ENCODE data around the gene COX6B1.

The COX6B1 gene

DNA sequence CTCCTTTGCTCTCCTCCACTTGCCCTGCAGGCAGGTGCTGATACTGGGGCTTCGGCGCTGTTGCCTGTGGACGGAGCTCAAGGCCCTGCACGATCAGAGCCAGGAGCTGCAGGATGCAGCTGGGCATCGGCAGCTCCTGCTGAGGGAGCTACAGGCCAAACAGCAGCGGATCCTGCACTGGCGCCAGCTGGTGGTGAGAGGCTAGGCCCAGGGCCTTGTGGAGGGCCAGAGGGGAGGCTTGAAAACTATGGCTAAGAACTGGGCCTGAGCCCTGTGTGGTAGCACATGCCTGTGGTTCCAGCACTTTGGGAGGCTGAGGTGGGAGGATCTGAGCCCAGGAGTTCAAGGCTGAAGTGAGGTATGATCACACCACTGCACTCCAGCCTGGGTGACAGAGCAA lies 29.3 kb upstream of the COX6B1 start (continued):
- TF ChIP-seq, protein P1, sequence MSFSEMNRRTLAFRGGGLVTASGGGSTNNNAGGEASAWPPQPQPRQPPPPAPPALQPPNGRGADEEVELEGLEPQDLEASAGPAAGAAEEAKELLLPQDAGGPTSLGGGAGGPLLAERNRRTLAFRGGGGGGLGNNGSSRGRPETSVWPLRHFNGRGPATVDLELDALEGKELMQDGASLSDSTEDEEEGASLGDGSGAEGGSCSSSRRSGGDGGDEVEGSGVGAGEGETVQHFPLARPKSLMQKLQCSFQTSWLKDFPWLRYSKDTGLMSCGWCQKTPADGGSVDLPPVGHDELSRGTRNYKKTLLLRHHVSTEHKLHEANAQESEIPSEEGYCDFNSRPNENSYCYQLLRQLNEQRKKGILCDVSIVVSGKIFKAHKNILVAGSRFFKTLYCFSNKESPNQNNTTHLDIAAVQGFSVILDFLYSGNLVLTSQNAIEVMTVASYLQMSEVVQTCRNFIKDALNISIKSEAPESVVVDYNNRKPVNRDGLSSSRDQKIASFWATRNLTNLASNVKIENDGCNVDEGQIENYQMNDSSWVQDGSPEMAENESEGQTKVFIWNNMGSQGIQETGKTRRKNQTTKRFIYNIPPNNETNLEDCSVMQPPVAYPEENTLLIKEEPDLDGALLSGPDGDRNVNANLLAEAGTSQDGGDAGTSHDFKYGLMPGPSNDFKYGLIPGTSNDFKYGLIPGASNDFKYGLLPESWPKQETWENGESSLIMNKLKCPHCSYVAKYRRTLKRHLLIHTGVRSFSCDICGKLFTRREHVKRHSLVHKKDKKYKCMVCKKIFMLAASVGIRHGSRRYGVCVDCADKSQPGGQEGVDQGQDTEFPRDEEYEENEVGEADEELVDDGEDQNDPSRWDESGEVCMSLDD (tag by site-specific recombination; IDR thresholded peaks at IDR 0.05): no peak

DNA sequence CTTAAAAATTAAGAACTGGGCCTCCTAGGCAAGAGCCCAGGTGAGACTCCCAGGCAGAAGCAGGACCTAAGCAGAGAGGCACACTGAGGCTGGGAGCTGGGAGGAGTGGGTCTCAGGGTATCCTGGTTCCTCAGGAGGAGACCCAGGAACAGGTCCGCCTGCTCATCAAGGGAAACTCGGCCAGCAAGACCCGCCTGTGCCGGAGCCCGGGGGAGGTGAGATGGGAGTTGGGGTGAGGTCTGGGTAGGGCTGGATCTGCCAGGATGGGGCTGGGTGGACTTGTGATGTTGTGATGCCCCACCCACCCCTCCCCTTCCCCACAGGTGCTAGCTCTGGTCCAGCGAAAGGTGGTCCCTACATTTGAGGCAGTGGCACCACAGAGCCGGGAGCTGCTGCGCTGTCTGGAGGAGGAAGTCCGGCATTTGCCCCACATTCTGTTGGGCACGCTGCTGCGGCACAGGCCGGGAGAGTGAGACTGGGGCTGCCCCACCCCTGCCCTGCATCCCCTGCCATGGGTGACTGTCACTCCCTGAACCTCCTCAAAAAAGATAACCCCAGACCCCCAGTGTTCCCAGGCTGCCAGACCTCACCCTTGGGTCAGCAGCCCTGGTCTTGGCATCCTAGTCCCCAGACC lies 28.7 kb upstream of the COX6B1 start:
- Histone ChIP-seq H3K9me3 (ENCODE audit: control insufficient read depth, insufficient read depth, low read depth, low read length) (no peaks in the 10 kb centered on the region), H3K4me3 (ENCODE audit: low read depth, low read length) (no peak overlapping the region), H3K27ac (ENCODE audit: extremely low read depth, low read depth, low read length) (0 out of 2 replicates have a peak overlapping the region, but pooled peaks have one; percentile 4), H3K36me3 (ENCODE audit: control insufficient read depth in 2 of 2, insufficient read depth in 1 of 2, low read length in 2 of 2) (peaks cover 92 to 97% of the 10 kb centered on the region in 2 experiments), H3K4me1 (ENCODE audit: control insufficient read depth, insufficient read depth, low read length) (no peaks in the 10 kb centered on the region)
- CTCF ChIA-PET: interaction anchor here (0.6 to 1.5 kb wide), 5 partner anchors 13 to 71 kb away, joined by 3 to 7 read pairs (median 4); no protein-coding TSS in a partner anchor
- TF ChIP-seq SETDB1 (IDR thresholded peaks at IDR 0.05; ENCODE audit: insufficient read length, low read length) (no peak), ZNF585B (tag by site-specific recombination; IDR thresholded peaks at IDR 0.05) (no peak)
- POLR2A ChIA-PET: interaction anchor here (0.6 to 2.1 kb wide), 5 partner anchors 9 to 266 kb away, joined by 3 to 5 read pairs (median 4); partner anchors contain the start of genes COX6B1 and RBM42

DNA sequence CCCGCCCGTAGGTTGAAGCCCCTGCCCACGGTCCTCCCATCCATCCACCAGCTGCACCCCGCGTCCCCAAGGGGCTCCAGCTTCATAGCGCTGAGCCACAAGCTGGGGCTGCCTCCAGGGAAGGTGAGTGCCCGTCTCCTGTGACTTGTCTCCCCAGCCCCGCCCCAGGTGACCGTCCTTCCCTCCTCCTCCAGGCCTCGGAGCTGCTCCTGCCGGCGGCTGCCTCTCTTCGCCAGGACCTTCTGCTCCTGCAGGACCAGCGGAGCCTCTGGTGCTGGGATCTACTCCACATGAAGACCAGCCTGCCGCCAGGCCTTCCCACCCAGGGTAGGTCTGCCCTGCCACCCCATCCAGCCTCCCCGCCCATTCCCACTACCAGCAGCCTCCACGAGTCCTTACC lies 28.1 kb upstream of the COX6B1 start:
- CTCF ChIA-PET: interaction anchor here (0.6 to 1.5 kb wide), 3 partner anchors 64 to 83 kb away, joined by 3 to 7 read pairs (median 4); no protein-coding TSS in a partner anchor

More for the DNA sequence above, 28.1 kb upstream of the COX6B1 start:
- TF ChIP-seq ZNF621 (tag by site-specific recombination; IDR thresholded peaks at IDR 0.05) (no peak), HOXC10 (CRISPR knock-in tag; IDR thresholded peaks at IDR 0.05) (no peak), ZFP3 (tag by site-specific recombination; IDR thresholded peaks at IDR 0.05; ENCODE audit: low read depth) (no peak), ZNF76 (tag by site-specific recombination; IDR thresholded peaks at IDR 0.05; ENCODE audit: borderline replicate concordance, low read depth) (no peak), ZNF138 (tag by site-specific recombination; IDR thresholded peaks at IDR 0.05; ENCODE audit: borderline replicate concordance) (no peak), SP7 (tag by site-specific recombination; IDR thresholded peaks at IDR 0.05) (no peak), ZNF324 (tag by site-specific recombination; IDR thresholded peaks at IDR 0.05) (no peak), ZNF837 (tag by site-specific recombination; IDR thresholded peaks at IDR 0.05) (no peak), ZNF140 (tag by site-specific recombination; IDR thresholded peaks at IDR 0.05) (no peak), ZFHX2 (tag by site-specific recombination; conservative IDR thresholded peaks at IDR 0.05) (no peak), ZNF146 (tag by site-specific recombination; IDR thresholded peaks at IDR 0.05) (no peak), ZNF155 (tag by site-specific recombination; IDR thresholded peaks at IDR 0.05) (no peak), GFI1B (tag by site-specific recombination; IDR thresholded peaks at IDR 0.05) (no peak)
- TF ChIP-seq, protein P2, sequence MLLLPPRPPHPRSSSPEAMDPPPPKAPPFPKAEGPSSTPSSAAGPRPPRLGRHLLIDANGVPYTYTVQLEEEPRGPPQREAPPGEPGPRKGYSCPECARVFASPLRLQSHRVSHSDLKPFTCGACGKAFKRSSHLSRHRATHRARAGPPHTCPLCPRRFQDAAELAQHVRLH (tag by site-specific recombination; IDR thresholded peaks at IDR 0.05): no peak
- TF ChIP-seq, protein P3, sequence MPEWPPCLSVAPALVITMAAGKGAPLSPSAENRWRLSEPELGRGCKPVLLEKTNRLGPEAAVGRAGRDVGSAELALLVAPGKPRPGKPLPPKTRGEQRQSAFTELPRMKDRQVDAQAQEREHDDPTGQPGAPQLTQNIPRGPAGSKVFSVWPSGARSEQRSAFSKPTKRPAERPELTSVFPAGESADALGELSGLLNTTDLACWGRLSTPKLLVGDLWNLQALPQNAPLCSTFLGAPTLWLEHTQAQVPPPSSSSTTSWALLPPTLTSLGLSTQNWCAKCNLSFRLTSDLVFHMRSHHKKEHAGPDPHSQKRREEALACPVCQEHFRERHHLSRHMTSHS (tag by site-specific recombination; IDR thresholded peaks at IDR 0.05): no peak
- TF ChIP-seq, protein P4, sequence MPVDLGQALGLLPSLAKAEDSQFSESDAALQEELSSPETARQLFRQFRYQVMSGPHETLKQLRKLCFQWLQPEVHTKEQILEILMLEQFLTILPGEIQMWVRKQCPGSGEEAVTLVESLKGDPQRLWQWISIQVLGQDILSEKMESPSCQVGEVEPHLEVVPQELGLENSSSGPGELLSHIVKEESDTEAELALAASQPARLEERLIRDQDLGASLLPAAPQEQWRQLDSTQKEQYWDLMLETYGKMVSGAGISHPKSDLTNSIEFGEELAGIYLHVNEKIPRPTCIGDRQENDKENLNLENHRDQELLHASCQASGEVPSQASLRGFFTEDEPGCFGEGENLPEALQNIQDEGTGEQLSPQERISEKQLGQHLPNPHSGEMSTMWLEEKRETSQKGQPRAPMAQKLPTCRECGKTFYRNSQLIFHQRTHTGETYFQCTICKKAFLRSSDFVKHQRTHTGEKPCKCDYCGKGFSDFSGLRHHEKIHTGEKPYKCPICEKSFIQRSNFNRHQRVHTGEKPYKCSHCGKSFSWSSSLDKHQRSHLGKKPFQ (tag by site-specific recombination; IDR thresholded peaks at IDR 0.05): no peak
- TF ChIP-seq, protein P5, sequence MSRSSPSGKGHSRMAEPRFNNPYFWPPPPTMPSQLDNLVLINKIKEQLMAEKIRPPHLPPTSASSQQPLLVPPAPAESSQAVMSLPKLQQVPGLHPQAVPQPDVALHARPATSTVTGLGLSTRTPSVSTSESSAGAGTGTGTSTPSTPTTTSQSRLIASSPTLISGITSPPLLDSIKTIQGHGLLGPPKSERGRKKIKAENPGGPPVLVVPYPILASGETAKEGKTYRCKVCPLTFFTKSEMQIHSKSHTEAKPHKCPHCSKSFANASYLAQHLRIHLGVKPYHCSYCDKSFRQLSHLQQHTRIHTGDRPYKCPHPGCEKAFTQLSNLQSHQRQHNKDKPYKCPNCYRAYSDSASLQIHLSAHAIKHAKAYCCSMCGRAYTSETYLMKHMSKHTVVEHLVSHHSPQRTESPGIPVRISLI (tag by site-specific recombination; IDR thresholded peaks at IDR 0.05): no peak
- TF ChIP-seq, protein P6, sequence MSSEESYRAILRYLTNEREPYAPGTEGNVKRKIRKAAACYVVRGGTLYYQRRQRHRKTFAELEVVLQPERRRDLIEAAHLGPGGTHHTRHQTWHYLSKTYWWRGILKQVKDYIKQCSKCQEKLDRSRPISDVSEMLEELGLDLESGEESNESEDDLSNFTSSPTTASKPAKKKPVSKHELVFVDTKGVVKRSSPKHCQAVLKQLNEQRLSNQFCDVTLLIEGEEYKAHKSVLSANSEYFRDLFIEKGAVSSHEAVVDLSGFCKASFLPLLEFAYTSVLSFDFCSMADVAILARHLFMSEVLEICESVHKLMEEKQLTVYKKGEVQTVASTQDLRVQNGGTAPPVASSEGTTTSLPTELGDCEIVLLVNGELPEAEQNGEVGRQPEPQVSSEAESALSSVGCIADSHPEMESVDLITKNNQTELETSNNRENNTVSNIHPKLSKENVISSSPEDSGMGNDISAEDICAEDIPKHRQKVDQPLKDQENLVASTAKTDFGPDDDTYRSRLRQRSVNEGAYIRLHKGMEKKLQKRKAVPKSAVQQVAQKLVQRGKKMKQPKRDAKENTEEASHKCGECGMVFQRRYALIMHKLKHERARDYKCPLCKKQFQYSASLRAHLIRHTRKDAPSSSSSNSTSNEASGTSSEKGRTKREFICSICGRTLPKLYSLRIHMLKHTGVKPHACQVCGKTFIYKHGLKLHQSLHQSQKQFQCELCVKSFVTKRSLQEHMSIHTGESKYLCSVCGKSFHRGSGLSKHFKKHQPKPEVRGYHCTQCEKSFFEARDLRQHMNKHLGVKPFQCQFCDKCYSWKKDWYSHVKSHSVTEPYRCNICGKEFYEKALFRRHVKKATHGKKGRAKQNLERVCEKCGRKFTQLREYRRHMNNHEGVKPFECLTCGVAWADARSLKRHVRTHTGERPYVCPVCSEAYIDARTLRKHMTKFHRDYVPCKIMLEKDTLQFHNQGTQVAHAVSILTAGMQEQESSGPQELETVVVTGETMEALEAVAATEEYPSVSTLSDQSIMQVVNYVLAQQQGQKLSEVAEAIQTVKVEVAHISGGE (tag by site-specific recombination; conservative IDR thresholded peaks at IDR 0.05; ENCODE audit: low read depth): no peak
- H3K27ac ChIP-seq (ENCODE audit: extremely low read depth, low read depth, low read length): 0 out of 2 replicates have a peak overlapping the region, but pooled peaks have one; percentile 4
- POLR2A ChIA-PET: interaction anchor here (0.6 to 2.1 kb wide), 4 partner anchors 8 to 267 kb away, joined by 3 to 5 read pairs (median 4); partner anchors contain the start of genes COX6B1 and RBM42
- H3K4me3 ChIP-seq (ENCODE audit: low read depth, low read length): no peak overlapping the region
- peaks cover 86 to 97% of the 10 kb centered on the region in 2 experiments for H3K36me3 ChIP-seq (ENCODE audit: control insufficient read depth in 2 of 2, insufficient read depth in 1 of 2, low read length in 2 of 2)
- H3K4me1 ChIP-seq (ENCODE audit: control insufficient read depth, insufficient read depth, low read length): no peaks in the 10 kb centered on the region
- H3K9me3 ChIP-seq (ENCODE audit: control insufficient read depth, insufficient read depth, low read depth, low read length): no peaks in the 10 kb centered on the region

All from HEK293 (cell line).